Lower leg skin (tissue), 4 donors: ENCODE measurements around the gene SYT5. TPM values are rescaled to one million over a fixed set of nuclear protein-coding genes. Genes with fewer than 3 reads are reported as not detected.

Experiments used
- DNase-seq, 2 donors: peaks; one replicate each; pipeline ENCODE4 v3.0.0-alpha.2; 2019; ENCODE audit warnings: low spot score in 2 of 2
- H3K4me3 ChIP-seq: fragments of 200-600 bp; sonication (generic); 2 replicates; pipeline ENCODE4 v1.5.1; 2017; ENCODE audit warnings: mild to moderate bottlenecking, low read depth; ENCODE audit not compliant: poor library complexity, severe bottlenecking
- CTCF ChIP-seq, 3 donors: fragments of 450-650 bp; IDR thresholded peaks; one replicate each; pipeline ENCODE4 v1.5.1; 2016; ENCODE audit warnings: antibody characterized with exemption in 3 of 3, mild to moderate bottlenecking in 3 of 3, moderate library complexity in 2 of 3
- POLR2A ChIP-seq, 2 donors: fragments of 450-650 bp; IDR thresholded peaks; one replicate each; pipeline ENCODE4 v1.6.1; 2016 to 2017; ENCODE audit warnings: antibody characterized with exemption in 2 of 2, mild to moderate bottlenecking in 1 of 2, moderate library complexity in 1 of 2
- WGBS, 2 donors: methylation state at CpG; one replicate each; pipeline ENCODE4 v1.1.5; 2018; 5-methylcytosine and 5-hydroxymethylcytosine counted together
- intact Hi-C: fragments of 100-400 bp; cut with DNase I; formaldehyde crosslinking; loops from one replicate; pipeline ENCODE4 v1.15.0; 2023; ENCODE audit warnings: low total_unique reads
- total RNA-seq, 4 donors: library from RNA; depleted of rRNA; stranded (reverse); fragments of >200 nt; gene quantifications; one replicate each; pipeline ENCODE4 v1.1.0, GENCODE V29; 2016

The SYT5 gene
- total RNA-seq, 4 donors from 2014 or later, result 0.10 to 0.65 (median 0.26) TPM; not detected in 1

- TF ChIP-seq POLR2A (IDR thresholded peaks at IDR 0.05) (no peak), CTCF (IDR thresholded peaks at IDR 0.05) (no peak)
- 76 to 87% methylated on average over 12 of the region's 12 CpGs for WGBS, 2 donors
Measured at GRCh38 chr19:55186080-55186479, 6.0 kb upstream of the SYT5 start.

GRCh38 chr19:55181740-55182139 is 1.7 kb upstream of the SYT5 start:
- no peak for DNase-seq
- 72 to 77% methylated on average over 19 to 20 of the region's 20 CpGs for WGBS, 2 donors
- intact Hi-C loops, result no loop called here
- H3K4me3 ChIP-seq, result no peak overlapping the region
- TF ChIP-seq CTCF (IDR thresholded peaks at IDR 0.05) (no peak), POLR2A (IDR thresholded peaks at IDR 0.05) (no peak)

More at GRCh38 chr19:55186080-55186479, 6.0 kb upstream of the SYT5 start:
- DNase-seq, result no peak
- intact Hi-C loops, result no loop called here
- H3K4me3 ChIP-seq, result no peak overlapping the region

- DNase-seq, result no peak
- TF ChIP-seq POLR2A (IDR thresholded peaks at IDR 0.05) (no peak), CTCF (IDR thresholded peaks at IDR 0.05) (no peak)
- no peak overlapping the region for H3K4me3 ChIP-seq
- intact Hi-C loops, result no loop called here
- 4 to 9% methylated on average over 41 to 59 of the region's 61 CpGs for WGBS, 2 donors
Measured at GRCh38 chr19:55178781-55179599, 1.1 kb downstream of the SYT5 start.

- 23 to 38% methylated on average over 2 of the region's 2 CpGs for WGBS, 2 donors
- no peak overlapping the region for H3K4me3 ChIP-seq
- no peak for DNase-seq
- intact Hi-C loops, result no loop called here
- no peak for TF ChIP-seq POLR2A (IDR thresholded peaks at IDR 0.05)
Measured at GRCh38 chr19:55176076-55176475, 4.0 kb downstream of the SYT5 start.

DNA sequence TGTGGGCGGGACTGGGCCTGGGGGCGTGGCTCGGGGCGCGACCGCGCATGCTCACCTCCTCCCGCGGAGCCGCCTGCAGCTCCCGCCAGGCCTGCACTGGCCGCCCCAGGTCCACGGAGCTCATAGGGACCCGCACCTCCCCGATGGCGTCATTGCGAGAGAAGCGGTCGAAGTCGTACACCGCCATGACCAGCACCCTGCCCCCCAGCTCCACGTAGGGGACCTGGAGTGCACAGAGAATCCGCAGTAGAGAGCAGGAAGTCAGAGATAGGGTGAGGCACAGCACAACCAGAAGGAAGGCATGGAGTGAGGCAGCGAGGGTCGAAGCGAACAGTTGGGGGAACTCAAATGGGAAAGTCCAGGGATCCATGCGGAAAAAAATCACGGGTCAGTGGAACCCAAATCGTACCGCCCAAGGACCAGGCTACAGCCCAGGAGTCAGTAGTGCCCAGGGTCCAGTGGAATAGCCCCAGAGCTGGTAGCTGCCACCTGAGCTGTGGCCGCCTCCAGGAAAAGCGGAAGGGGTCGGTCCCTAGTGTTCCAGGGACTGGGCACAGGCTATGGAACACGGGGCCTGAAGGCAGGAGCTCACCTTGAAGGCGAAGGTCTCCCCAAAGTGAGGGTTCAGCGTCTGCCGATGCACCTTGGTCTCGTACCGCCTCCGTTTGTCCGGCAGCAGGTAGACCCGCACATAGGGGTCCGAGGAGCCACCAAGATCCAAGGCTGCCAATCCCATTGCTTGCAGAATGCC is 4.8 kb downstream of the SYT5 start:
- no peak for DNase-seq
- no peak for TF ChIP-seq POLR2A (IDR thresholded peaks at IDR 0.05)
- TF ChIP-seq CTCF (IDR thresholded peaks at IDR 0.05), result no peak
- WGBS, 2 donors, result 59 to 65% methylated on average over 31 to 35 of the region's 43 CpGs
- no peak overlapping the region for H3K4me3 ChIP-seq
- intact Hi-C loops, result no loop called here

- intact Hi-C loops, result no loop called here
- TF ChIP-seq CTCF (IDR thresholded peaks at IDR 0.05) (no peak), POLR2A (IDR thresholded peaks at IDR 0.05) (no peak)
- no peak overlapping the region for H3K4me3 ChIP-seq
- WGBS, 2 donors, result 38 to 63% methylated on average over 18 to 21 of the region's 21 CpGs
- no peak for DNase-seq
Measured at GRCh38 chr19:55174425-55175116, 5.5 kb downstream of the SYT5 start.
